Esophagus squamous epithelium (tissue), 4 donors: ENCODE results near the gene NNAT.

Experiments used
- POLR2A ChIP-seq, 4 donors: fragments of 450-650 bp; IDR thresholded peaks; one replicate each; pipeline ENCODE4 v1.6.1; 2017; ENCODE audit warnings: antibody characterized with exemption in 4 of 4, mild to moderate bottlenecking in 4 of 4, moderate library complexity in 3 of 4
- TF ChIP-seq, protein P1 (sequence below), 6 experiments: fragments of 450-650 bp in 4 of 6; fragments of 200-600 bp in 2 of 6; sonication (generic) in 2 of 6; IDR thresholded peaks; one replicate each; pipeline ENCODE4 v1.5.1; 2016 to 2019; ENCODE audit warnings: antibody characterized with exemption in 6 of 6, mild to moderate bottlenecking in 4 of 6, moderate library complexity in 4 of 6

- TF ChIP-seq POLR2A (IDR thresholded peaks at IDR 0.05): no peak
- TF ChIP-seq, protein P1, sequence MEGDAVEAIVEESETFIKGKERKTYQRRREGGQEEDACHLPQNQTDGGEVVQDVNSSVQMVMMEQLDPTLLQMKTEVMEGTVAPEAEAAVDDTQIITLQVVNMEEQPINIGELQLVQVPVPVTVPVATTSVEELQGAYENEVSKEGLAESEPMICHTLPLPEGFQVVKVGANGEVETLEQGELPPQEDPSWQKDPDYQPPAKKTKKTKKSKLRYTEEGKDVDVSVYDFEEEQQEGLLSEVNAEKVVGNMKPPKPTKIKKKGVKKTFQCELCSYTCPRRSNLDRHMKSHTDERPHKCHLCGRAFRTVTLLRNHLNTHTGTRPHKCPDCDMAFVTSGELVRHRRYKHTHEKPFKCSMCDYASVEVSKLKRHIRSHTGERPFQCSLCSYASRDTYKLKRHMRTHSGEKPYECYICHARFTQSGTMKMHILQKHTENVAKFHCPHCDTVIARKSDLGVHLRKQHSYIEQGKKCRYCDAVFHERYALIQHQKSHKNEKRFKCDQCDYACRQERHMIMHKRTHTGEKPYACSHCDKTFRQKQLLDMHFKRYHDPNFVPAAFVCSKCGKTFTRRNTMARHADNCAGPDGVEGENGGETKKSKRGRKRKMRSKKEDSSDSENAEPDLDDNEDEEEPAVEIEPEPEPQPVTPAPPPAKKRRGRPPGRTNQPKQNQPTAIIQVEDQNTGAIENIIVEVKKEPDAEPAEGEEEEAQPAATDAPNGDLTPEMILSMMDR (IDR thresholded peaks at IDR 0.05): no peak
Observed at GRCh38 chr20:37529968-37530600, 9.0 kb downstream of the NNAT start.
